Measurements from ENCODE around the gene EMSY.
"Not testable (repeated sequence)": the region's sequence is repeated elsewhere in the genome, so short reads cannot be mapped to it uniquely, and the experiment has no call there.

The EMSY gene

GRCh38 chr11:76579752-76580151, 134.9 kb downstream of the EMSY start:
- H3K4me3 ChIP-seq (ENCODE audit: low read length) = no peak overlapping the region
- DNase-seq (ENCODE audit: low read depth) = no peak

GRCh38 chr11:76582471-76582870, 137.7 kb downstream of the EMSY start:
- H3K4me3 ChIP-seq (ENCODE audit: low read length); DNase-seq (ENCODE audit: low read depth): not testable (repeated sequence)

More at GRCh38 chr11:76579752-76580151, 134.9 kb downstream of the EMSY start:
- no peak for TF ChIP-seq CTCF (conservative IDR thresholded peaks at IDR 0.05; ENCODE audit: low read depth, low read length)

GRCh38 chr11:76587820-76588454, 143.1 kb downstream of the EMSY start:
- no peak for TF ChIP-seq CTCF (conservative IDR thresholded peaks at IDR 0.05; ENCODE audit: low read depth, low read length)
- no peak for DNase-seq (ENCODE audit: low read depth)
- no peak overlapping the region for H3K4me3 ChIP-seq (ENCODE audit: low read length)

DNA sequence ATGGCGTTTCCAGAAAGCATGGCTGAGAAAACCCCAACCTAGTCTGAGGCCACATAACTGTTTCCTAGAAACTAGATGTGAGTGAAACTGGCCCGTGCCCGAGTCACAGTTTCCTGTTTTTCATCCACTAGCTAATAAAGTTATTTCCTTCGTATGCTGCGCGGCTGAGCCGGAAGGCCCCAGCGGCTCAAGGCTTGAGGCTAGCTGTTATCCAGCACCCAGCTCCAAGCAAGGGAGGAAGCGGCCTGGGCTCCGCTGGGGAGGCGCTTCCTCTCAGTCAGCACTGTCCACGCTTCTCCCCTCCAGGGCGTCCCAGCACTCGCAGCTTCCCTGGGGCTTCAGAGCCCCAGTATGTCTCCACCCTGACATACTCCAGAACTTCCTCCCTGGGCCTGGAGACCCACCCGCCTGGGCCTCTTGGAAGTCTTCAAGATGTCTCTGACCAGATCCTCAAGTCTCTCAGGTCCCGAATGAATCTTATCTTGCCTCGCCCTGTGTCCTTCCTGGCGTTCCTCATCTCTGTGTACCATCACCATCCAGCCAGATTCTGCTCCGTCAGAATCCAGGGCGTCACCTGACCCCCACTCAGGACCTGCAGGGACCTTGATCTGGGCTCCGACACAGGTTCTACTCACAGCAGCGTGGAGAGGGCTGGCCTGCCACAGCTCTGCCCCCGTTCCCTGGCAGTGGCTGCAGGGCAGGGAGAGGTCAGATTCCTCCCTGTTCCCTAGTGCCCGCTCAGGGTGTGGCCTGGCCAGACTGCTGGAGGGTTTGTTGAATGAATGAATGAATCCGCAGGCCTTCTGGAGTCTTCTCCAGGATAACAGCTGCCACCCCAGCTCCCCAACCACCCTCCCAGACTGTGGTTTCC, 143.9 kb downstream of the EMSY start:
- TF ChIP-seq CTCF (conservative IDR thresholded peaks at IDR 0.05; ENCODE audit: low read depth, low read length) = no peak
- DNase-seq (ENCODE audit: low read depth) = no peak
- H3K4me3 ChIP-seq (ENCODE audit: low read length) = no peak overlapping the region

DNA sequence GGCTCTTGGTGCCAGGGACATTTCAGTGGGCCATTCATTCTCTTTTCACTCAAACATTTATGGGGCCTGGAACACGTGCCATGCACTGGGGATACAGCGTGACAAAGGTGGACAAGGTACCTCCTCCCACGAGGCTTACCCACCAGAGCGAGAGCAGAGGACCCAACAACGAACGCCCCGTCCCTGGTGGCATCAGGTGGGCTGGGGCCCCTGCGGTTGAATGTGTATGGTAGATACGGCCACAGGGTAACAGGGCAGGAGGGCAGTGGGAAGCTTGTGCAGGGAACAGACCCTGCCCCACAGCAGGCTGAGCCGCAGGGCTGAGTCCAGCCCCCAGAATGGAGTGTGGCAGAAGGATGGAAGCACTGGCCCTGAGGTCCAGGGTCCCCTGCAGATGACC, 144.7 kb downstream of the EMSY start:
- no peak for TF ChIP-seq CTCF (conservative IDR thresholded peaks at IDR 0.05; ENCODE audit: low read depth, low read length)
- DNase-seq (ENCODE audit: low read depth) = no peak
- H3K4me3 ChIP-seq (ENCODE audit: low read length) = no peak overlapping the region

DNA sequence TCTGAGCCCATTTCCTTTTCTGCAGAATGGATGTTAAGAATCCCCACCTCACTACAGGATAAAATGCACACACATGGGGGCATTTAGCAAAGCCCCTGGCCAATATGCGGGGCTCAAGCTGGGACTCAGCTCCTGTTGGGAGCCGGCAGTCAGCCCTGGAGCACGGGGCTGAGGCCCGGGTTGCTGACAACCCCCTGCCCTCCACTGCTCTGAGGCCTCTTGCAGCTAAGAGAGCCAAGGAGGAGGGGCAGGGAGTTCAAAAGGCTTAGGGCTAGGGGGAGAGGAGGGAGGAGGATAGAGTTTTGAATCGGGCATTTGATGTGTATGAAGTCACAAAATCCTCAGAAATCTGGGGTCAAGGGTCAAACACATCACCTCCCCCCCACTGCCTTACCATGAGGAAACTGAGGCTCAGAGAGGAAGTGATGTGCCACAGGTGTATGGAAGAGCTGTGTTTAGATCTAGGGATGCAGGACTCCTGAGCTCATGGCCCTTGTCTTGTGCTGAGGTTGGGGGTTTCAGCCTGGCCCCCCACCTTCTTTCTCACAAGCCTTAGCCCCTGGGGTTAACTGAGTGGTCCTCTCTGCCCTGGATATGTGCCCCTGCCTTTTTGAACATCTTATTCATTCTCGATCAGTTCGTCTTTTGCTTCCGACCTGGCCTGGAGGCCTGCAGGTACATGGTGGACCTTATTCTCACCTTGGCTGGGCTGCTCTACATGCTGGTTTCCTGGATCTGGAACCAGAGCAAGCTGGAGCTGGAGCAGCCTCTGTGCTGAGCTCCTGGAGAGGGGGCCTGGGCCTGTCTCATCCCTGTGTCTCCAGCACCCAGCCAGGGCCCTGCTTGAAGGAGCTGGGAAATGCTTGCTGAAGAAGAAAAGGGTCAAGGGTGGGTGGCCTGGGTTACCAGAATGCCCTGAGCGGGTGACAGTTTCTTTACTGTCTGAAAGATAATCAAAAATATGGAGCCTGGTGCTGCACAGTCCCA, 145.4 kb downstream of the EMSY start:
- no peak overlapping the region for H3K4me3 ChIP-seq (ENCODE audit: low read length)
- TF ChIP-seq CTCF (conservative IDR thresholded peaks at IDR 0.05; ENCODE audit: low read depth, low read length) = no peak
- no peak for DNase-seq (ENCODE audit: low read depth)

DNA sequence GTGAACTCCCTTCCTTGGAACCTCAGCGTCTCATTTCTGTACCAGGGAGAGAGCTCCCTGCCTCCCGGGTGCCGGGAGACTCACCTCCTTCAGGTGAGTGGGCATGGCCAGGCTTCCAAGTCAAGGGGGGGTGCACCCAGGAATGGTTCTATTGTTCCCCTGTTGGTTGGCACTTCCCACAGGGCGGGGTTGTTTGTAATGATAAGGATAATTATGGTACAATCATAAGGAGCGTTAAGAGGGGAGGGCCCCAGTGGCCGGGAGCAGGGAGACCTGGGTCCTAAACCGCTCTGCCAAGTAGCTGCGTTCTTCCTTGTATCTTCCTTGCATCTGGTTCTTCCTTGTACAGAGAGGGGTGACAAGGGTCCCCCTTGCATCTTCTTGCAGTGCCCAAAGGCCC, 146.6 kb downstream of the EMSY start:
- no peak for TF ChIP-seq CTCF (conservative IDR thresholded peaks at IDR 0.05; ENCODE audit: low read depth, low read length)
- no peak overlapping the region for H3K4me3 ChIP-seq (ENCODE audit: low read length)
- no peak for DNase-seq (ENCODE audit: low read depth)

All from retinal pigment epithelial cell (primary cell).